ENCODE results near the gene ETNPPL. TPM values are rescaled to one million over a fixed set of nuclear protein-coding genes. Genes with fewer than 3 reads are reported as not detected.

The ETNPPL gene
- polyA plus RNA-seq, 3 donors: not detected

DNA sequence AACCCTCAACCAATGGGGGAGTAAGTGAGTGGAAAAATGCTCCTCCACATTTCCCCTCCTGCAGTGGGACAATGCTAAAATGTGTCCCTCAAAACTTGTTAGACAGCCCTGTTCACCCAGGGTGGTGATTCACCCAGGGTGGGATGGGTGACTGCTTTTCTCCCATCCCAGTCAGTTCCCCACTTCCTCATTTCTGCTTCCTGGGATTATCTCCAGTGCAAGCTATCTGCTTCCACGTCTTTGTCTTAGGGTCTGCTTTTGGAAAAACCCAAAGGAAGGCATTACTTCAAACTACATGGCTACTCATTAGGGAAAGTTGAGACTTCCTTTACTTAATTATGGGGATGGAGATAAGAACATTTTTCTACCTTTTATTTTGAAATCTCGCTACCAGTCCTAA is 45.5 kb downstream of the ETNPPL start:
- H3K9ac ChIP-seq (ENCODE audit: insufficient read depth, low read length, poor library complexity, severe bottlenecking): no peak overlapping the region
- Mint-ChIP-seq H3K27me3 (ENCODE audit: low read depth in 3 of 3) (peaks cover 0 to 6% (median 0%) of the 10 kb centered on the region in 3 donors), H3K4me1 (no peaks in the 10 kb centered on the region), H3K27ac (no peak overlapping the region), H3K4me3 (no peak overlapping the region), H3K36me3 (no peaks in the 10 kb centered on the region), H3K9me3 (peaks cover 0 to 7% (median 0%) of the 10 kb centered on the region in 7 donors)
- H2AFZ ChIP-seq (ENCODE audit: insufficient read depth, low read depth, low read length, poor library complexity, severe bottlenecking): no peak overlapping the region
- no CpG with 5 or more reads among the region's 2 CpGs for WGBS (ENCODE audit: insufficient coverage)
- H3K36me3 ChIP-seq (replicated peaks in 1 of 2; ENCODE audit: control insufficient read depth in 1 of 2, insufficient read depth in 2 of 2, low read length in 2 of 2): no peaks in the 10 kb centered on the region
- H3K4me3 ChIP-seq (replicated peaks in 1 of 3; ENCODE audit: low read depth in 2 of 3, low read length in 3 of 3): no peak overlapping the region
- intact Hi-C loops (cut with micrococcal nuclease): no loop called here
- H3K27ac ChIP-seq (ENCODE audit: low read depth in 1 of 2, low read length in 2 of 2): no peak overlapping the region
- no peaks in the 10 kb centered on the region for H4K20me1 ChIP-seq (ENCODE audit: insufficient read depth, low read length)
- H3K4me2 ChIP-seq (replicated peaks; ENCODE audit: extremely low read depth, low read length, poor library complexity, severe bottlenecking): no peak overlapping the region
- no peaks in the 10 kb centered on the region for H3K79me2 ChIP-seq (ENCODE audit: insufficient read depth, low read length)
- H3K9me3 ChIP-seq (replicated peaks in 1 of 2; ENCODE audit: control insufficient read depth in 1 of 2, insufficient read depth in 1 of 2, low read length in 2 of 2): no peaks in the 10 kb centered on the region
- TF ChIP-seq, protein P1, sequence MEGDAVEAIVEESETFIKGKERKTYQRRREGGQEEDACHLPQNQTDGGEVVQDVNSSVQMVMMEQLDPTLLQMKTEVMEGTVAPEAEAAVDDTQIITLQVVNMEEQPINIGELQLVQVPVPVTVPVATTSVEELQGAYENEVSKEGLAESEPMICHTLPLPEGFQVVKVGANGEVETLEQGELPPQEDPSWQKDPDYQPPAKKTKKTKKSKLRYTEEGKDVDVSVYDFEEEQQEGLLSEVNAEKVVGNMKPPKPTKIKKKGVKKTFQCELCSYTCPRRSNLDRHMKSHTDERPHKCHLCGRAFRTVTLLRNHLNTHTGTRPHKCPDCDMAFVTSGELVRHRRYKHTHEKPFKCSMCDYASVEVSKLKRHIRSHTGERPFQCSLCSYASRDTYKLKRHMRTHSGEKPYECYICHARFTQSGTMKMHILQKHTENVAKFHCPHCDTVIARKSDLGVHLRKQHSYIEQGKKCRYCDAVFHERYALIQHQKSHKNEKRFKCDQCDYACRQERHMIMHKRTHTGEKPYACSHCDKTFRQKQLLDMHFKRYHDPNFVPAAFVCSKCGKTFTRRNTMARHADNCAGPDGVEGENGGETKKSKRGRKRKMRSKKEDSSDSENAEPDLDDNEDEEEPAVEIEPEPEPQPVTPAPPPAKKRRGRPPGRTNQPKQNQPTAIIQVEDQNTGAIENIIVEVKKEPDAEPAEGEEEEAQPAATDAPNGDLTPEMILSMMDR (IDR thresholded peaks at IDR 0.05): no peak
- no peaks in the 10 kb centered on the region for H3K27me3 ChIP-seq (ENCODE audit: control insufficient read depth in 2 of 2, insufficient read depth in 2 of 2, low read length in 2 of 2)
- H3K4me1 ChIP-seq (ENCODE audit: control insufficient read depth in 1 of 2, insufficient read depth in 2 of 2, low read length in 2 of 2): no peaks in the 10 kb centered on the region
- DNase-seq: no peak

DNA sequence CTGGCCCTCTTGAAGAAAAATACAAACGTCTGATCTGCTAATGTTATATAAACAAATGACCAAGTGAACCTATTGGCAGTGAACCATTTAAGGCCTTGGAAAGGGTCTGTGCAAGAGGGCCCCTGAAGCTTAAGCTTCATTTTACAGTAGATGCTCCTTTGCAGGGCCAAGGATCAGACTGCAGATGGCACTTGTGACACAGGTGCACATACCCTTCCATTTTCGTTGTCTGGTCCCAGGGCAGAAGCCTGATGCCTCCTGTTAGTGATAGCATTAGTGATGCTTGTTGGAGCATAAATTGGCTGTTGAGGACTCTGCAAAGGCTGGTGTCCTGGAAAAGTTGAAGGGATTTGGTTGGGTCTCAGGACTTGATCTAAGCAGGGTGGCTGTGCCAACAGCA is 46.5 kb downstream of the ETNPPL start:
- Histone ChIP-seq H3K4me2 (replicated peaks; ENCODE audit: extremely low read depth, low read length, poor library complexity, severe bottlenecking) (no peak overlapping the region), H2AFZ (ENCODE audit: insufficient read depth, low read depth, low read length, poor library complexity, severe bottlenecking) (no peak overlapping the region), H3K27ac (ENCODE audit: low read depth in 1 of 2, low read length in 2 of 2) (no peak overlapping the region), H3K27me3 (ENCODE audit: control insufficient read depth in 2 of 2, insufficient read depth in 2 of 2, low read length in 2 of 2) (no peaks in the 10 kb centered on the region), H3K36me3 (replicated peaks in 1 of 2; ENCODE audit: control insufficient read depth in 1 of 2, insufficient read depth in 2 of 2, low read length in 2 of 2) (no peaks in the 10 kb centered on the region), H3K9me3 (replicated peaks in 1 of 2; ENCODE audit: control insufficient read depth in 1 of 2, insufficient read depth in 1 of 2, low read length in 2 of 2) (no peaks in the 10 kb centered on the region), H3K9ac (ENCODE audit: insufficient read depth, low read length, poor library complexity, severe bottlenecking) (no peak overlapping the region), H4K20me1 (ENCODE audit: insufficient read depth, low read length) (no peaks in the 10 kb centered on the region), H3K4me3 (replicated peaks in 1 of 3; ENCODE audit: low read depth in 2 of 3, low read length in 3 of 3) (no peak overlapping the region), H3K4me1 (ENCODE audit: control insufficient read depth in 1 of 2, insufficient read depth in 2 of 2, low read length in 2 of 2) (no peaks in the 10 kb centered on the region), H3K79me2 (ENCODE audit: insufficient read depth, low read length) (no peaks in the 10 kb centered on the region)
- no peaks in the 10 kb centered on the region for H3K36me3 Mint-ChIP-seq
- peaks cover 0 to 6% (median 2%) of the 10 kb centered on the region in 3 donors for H3K27me3 Mint-ChIP-seq (ENCODE audit: low read depth in 3 of 3)
- TF ChIP-seq, protein P1 (IDR thresholded peaks at IDR 0.05): no peak
- no peak for DNase-seq
- H3K4me1 Mint-ChIP-seq: no peaks in the 10 kb centered on the region
- WGBS (ENCODE audit: insufficient coverage): 83% methylated on average over 1 of the region's 2 CpGs
- H3K27ac Mint-ChIP-seq: no peak overlapping the region
- intact Hi-C loops (cut with micrococcal nuclease): no loop called here
- H3K4me3 Mint-ChIP-seq: no peak overlapping the region
- peaks cover 0 to 2% (median 0%) of the 10 kb centered on the region in 7 donors for H3K9me3 Mint-ChIP-seq

Data from CD14-positive monocyte (primary cell).